ENCODE measurements around the gene SNCAIP. TPM values are rescaled to one million over a fixed set of nuclear protein-coding genes. Genes with fewer than 3 reads are reported as not detected.

The SNCAIP gene
- total RNA-seq, 1 experiment from 2014 or later = not detected

GRCh38 chr5:122508623-122509022 is 196.6 kb downstream of the SNCAIP start:
- Histone ChIP-seq H3K36me3 (ENCODE audit: control insufficient read depth, insufficient read depth, low read length) (no peaks in the 10 kb centered on the region), H3K27ac (ENCODE audit: low read length) (no peak overlapping the region), H3K27me3 (ENCODE audit: control insufficient read depth, insufficient read depth, low read length) (peaks cover 3% of the 10 kb centered on the region; the same call in 1 of the 2 replicates), H3K4me3 (ENCODE audit: low read depth in 2 of 2, low read length in 2 of 2) (no peak overlapping the region), H3K9me3 (ENCODE audit: control insufficient read depth, insufficient read depth, low read depth, low read length) (no peaks in the 10 kb centered on the region), H3K4me1 (ENCODE audit: control insufficient read depth, insufficient read depth, low read length) (no peaks in the 10 kb centered on the region)
- in situ Hi-C loops (cut with HindIII; ENCODE audit: low pct_unique_long_range_greater_than_20kb, low sequenced_read_pairs) = no loop called here
- intact Hi-C loops (cut with micrococcal nuclease; ENCODE audit: unreplicated experiment) = no loop called here
- BruUV-seq (replicated peaks) = no TSS peak
- TF ChIP-seq SIN3A (IDR thresholded peaks at IDR 0.05; ENCODE audit: borderline replicate concordance, insufficient read depth, low read depth, low read length) = no peak
- TF ChIP-seq POLR2AphosphoS5 (IDR thresholded peaks at IDR 0.05; ENCODE audit: low read depth, low read length) = no peak
- no peak for TF ChIP-seq TCF7L2 (IDR thresholded peaks at IDR 0.05; ENCODE audit: low read depth, low read length)
- TF ChIP-seq CTCF (IDR thresholded peaks at IDR 0.05) = no peak
- no peak for TF ChIP-seq REST (IDR thresholded peaks at IDR 0.05; ENCODE audit: insufficient read depth in 1 of 2, low read depth in 2 of 2, low read length in 1 of 2)
- DNase-seq (ENCODE audit: low read depth, low spot score) (no peak), ATAC-seq (no peak)
- POLR2A ChIA-PET = no interaction called here
- CTCF ChIA-PET = interaction anchor here (0.8 kb wide), 1 partner anchor 15 kb away, joined by 4 read pairs; no protein-coding TSS in a partner anchor

Other genes starting within 250 kb of the SNCAIP start
- gene LOX, start 234.0 kb upstream of the SNCAIP start, total RNA-seq (2021; ENCODE audit: unreplicated experiment) = 0.62 TPM
- gene ZNF474, start 182.7 kb upstream of the SNCAIP start, total RNA-seq (2021; ENCODE audit: unreplicated experiment) = not detected